Measurements from ENCODE around the gene TXNDC2.

DNA sequence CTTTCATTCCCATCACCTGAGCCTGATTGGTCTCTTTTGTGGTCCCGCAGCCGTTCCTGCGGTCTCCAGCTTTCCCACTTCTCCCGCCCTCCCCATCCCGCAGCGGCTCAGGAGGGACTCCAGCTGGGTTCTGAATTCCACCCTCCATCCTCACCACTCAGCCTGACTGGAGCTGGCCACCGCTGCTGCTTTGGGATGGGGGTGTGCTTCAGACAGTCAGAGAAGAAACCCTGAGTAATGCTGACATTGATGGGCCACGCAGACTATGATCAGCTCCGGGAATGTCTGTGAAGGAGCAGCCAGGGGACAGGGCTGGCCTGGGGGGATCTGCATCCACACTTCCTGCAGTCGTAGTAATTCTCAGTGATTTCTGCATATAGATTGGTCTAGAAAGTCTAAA lies 45.9 kb upstream of the TXNDC2 start:
- TF ChIP-seq, protein P1, sequence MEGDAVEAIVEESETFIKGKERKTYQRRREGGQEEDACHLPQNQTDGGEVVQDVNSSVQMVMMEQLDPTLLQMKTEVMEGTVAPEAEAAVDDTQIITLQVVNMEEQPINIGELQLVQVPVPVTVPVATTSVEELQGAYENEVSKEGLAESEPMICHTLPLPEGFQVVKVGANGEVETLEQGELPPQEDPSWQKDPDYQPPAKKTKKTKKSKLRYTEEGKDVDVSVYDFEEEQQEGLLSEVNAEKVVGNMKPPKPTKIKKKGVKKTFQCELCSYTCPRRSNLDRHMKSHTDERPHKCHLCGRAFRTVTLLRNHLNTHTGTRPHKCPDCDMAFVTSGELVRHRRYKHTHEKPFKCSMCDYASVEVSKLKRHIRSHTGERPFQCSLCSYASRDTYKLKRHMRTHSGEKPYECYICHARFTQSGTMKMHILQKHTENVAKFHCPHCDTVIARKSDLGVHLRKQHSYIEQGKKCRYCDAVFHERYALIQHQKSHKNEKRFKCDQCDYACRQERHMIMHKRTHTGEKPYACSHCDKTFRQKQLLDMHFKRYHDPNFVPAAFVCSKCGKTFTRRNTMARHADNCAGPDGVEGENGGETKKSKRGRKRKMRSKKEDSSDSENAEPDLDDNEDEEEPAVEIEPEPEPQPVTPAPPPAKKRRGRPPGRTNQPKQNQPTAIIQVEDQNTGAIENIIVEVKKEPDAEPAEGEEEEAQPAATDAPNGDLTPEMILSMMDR (IDR thresholded peaks at IDR 0.05; ENCODE audit: low read length), result no peak
- TF ChIP-seq EZH2 (optimal IDR thresholded peaks at IDR 0.05; ENCODE audit: low read depth, low read length), result no peak
